Measurements from ENCODE around the gene CDC42.
"Not testable (repeated sequence)": the region's sequence is repeated elsewhere in the genome, so short reads cannot be mapped to it uniquely, and the experiment has no call there.

- TF ChIP-seq, protein P1, sequence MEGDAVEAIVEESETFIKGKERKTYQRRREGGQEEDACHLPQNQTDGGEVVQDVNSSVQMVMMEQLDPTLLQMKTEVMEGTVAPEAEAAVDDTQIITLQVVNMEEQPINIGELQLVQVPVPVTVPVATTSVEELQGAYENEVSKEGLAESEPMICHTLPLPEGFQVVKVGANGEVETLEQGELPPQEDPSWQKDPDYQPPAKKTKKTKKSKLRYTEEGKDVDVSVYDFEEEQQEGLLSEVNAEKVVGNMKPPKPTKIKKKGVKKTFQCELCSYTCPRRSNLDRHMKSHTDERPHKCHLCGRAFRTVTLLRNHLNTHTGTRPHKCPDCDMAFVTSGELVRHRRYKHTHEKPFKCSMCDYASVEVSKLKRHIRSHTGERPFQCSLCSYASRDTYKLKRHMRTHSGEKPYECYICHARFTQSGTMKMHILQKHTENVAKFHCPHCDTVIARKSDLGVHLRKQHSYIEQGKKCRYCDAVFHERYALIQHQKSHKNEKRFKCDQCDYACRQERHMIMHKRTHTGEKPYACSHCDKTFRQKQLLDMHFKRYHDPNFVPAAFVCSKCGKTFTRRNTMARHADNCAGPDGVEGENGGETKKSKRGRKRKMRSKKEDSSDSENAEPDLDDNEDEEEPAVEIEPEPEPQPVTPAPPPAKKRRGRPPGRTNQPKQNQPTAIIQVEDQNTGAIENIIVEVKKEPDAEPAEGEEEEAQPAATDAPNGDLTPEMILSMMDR (IDR thresholded peaks at IDR 0.05 in 8 of 11, conservative IDR thresholded peaks at IDR 0.05 in 3 of 11): not testable (repeated sequence)
- not testable (repeated sequence) for TF ChIP-seq POLR2A, POLR2AphosphoS5 (IDR thresholded peaks at IDR 0.05)
These were observed 17.7 kb upstream of the CDC42 start for GRCh38 chr1:22034834-22035233.

All from spleen (tissue), 7 donors.